Skeletal muscle tissue (tissue), 4 donors: ENCODE data around the gene TIMM22. TPM values are rescaled to one million over a fixed set of nuclear protein-coding genes. Genes with fewer than 3 reads are reported as not detected.
A peak's percentile ranks its signal among the peaks of the same experiment; 100 is the strongest.

Source experiments
- H3K27ac ChIP-seq: one replicate; pipeline ENCODE4 v1.7.0; 2013; ENCODE audit warnings: mild to moderate bottlenecking, low read depth, low read length, inconsistent platforms
- H3K27me3 ChIP-seq, 3 donors: one replicate each; pipeline ENCODE4 v1.7.0; 2013; ENCODE audit warnings: low read length in 3 of 3; ENCODE audit not compliant: control insufficient read depth in 3 of 3, insufficient read depth in 3 of 3
- H3K36me3 ChIP-seq, 3 donors: one replicate each; pipeline ENCODE4 v1.7.0; 2013; ENCODE audit warnings: low read length in 3 of 3; ENCODE audit not compliant: control insufficient read depth in 3 of 3, insufficient read depth in 3 of 3
- H3K4me1 ChIP-seq, 3 donors: one replicate each; pipeline ENCODE4 v1.7.0; 2013; ENCODE audit warnings: low read length in 3 of 3, mild to moderate bottlenecking in 3 of 3; ENCODE audit not compliant: control insufficient read depth in 3 of 3, insufficient read depth in 3 of 3
- H3K4me3 ChIP-seq, 3 donors: one replicate each; pipeline ENCODE4 v1.7.0; 2013; ENCODE audit warnings: low read length in 3 of 3
- H3K9ac ChIP-seq, 3 donors: one replicate each; pipeline ENCODE4 v1.7.0; 2013; ENCODE audit warnings: low read length in 3 of 3, mild to moderate bottlenecking in 3 of 3, moderate library complexity in 2 of 3, low read depth in 1 of 3
- H3K9me3 ChIP-seq, 3 donors: one replicate each; pipeline ENCODE4 v1.7.0; 2013; ENCODE audit warnings: low read length in 3 of 3; ENCODE audit not compliant: control insufficient read depth in 3 of 3
- total RNA-seq: library from RNA; depleted of rRNA; stranded (reverse); fragments of >200 nt; gene quantifications from one replicate; pipeline ENCODE4 v1.2.3, GENCODE V29; 2014
- donor health status: Osteomylitis.

TIMM22 gene
- total RNA-seq, 1 donor from 2014 or later: 15.1 TPM

DNA sequence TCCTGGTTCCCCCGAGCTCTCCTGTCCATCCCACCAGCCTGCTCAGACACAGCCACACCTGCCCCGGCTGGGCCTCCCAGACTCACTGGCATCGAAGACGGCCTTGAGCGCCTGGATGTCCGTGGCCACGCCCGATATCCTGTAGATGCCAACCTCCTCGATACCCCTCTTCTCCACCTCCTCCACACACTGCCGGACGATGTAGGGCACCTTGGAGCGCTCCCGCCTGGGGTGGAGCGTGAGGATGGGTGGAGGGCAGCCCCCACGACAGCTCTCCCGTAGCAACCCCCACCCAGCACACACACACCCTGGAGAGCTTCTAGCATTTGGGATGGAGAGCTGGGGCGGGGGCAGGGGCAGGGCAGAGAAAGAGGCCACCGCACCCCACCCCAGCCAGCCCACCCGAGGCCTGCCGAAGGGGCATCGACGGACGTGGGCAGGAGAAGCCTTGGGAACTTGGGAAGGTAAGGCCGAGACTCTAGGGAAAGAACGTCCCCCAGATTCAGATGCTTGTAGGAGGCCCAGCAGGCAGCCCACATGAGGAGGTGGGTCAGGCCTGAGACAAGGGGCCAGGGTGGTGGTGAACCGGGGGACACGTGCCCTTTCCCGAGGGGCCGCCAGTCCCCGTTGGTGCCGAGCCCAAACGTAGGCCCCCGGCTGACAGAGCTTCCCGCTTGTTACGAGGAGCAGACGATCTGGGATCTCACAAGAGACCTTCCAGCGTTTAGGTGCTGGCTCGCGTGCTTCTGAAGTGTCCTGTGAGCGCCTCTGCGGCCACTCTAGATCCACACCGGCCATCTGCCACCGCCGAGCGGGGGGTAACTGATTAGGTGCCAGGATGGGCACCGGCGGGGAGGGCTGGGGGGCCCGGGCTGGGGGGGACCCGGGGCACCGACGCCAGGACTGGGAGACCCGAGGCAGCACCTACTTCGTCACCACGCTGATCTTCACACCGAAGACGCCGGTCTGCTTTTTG is 15.1 kb downstream of the TIMM22 start:
- H3K36me3 ChIP-seq: peaks cover 17 to 26% (median 24%) of the 10 kb centered on the region in 3 donors
- H3K27ac ChIP-seq: no peak overlapping the region
- H3K9ac ChIP-seq: no peak overlapping the region
- H3K27me3 ChIP-seq: no peaks in the 10 kb centered on the region
- H3K9me3 ChIP-seq: no peaks in the 10 kb centered on the region
- no peak overlapping the region for H3K4me3 ChIP-seq
- H3K4me1 ChIP-seq: peaks cover 13 to 28% (median 13%) of the 10 kb centered on the region in 3 donors

DNA sequence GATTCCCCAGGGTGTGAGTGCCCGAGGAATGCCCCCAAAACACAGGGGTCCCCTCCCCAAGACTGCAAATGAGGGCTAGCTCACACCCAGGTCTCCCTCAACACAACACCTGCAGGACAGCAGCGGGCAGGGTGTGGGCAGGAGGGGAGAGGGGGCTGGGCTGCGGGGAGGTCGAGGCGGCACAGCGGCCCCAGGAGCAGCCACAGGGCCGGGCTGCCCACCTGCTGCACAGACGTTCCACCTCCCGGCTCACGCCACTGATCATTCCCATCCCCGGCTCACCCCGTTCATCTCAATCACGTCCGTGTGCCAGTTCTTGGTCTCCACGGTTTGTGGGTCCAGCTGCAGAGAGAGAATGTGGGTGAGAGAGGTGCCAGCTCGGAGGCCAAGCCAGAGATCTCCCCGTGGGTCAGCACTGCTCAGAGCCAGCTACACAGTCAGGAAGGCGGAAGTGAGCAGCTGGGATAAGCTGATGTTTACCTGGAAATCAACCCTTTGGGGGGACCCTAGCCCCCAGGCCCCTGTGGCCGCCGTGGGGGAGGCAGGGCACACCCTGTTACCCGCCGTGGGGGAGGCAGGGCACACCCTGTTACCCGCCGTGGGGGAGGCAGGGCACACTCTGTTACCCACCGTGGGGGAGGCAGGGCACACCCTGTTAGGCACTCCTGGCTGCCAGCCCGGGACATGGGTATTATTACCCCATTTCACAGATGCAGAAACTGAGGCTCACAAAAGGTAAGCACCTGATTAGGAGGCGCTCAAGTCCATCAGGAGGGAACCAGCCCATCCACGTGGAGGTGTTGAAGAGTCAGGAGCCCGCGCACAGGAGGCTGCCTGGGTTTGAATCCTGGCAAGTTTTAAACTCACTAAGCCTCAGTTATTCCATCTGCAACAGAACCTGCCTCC is 16.1 kb downstream of the TIMM22 start:
- Histone ChIP-seq H3K4me3 (no peak overlapping the region), H3K36me3 (peaks cover 15 to 22% (median 18%) of the 10 kb centered on the region in 3 donors), H3K9ac (no peak overlapping the region), H3K27ac (no peak overlapping the region), H3K27me3 (no peaks in the 10 kb centered on the region), H3K9me3 (no peaks in the 10 kb centered on the region), H3K4me1 (peaks cover 2 to 18% (median 7%) of the 10 kb centered on the region in 3 donors)

DNA sequence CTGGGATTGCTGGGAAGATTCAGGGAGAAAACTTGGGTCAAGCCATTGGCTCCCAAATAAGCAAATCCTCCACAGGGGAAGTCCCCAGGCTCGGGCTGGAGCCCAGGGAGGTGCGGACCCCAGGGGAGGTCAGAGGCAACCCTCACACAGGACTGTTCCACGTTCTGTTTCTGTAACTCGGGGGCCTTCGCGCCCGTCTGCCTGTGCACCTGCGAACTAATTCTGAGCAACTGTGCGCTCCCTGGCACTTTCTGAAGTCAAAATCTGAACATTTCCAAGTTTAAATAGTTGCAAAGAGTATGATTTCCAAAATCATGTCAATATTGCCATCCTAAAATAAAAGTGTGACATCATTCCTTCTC is 16.8 kb downstream of the TIMM22 start:
- H3K4me1 ChIP-seq: peaks cover 0 to 12% (median 7%) of the 10 kb centered on the region in 3 donors
- no peaks in the 10 kb centered on the region for H3K9me3 ChIP-seq
- H3K4me3 ChIP-seq: no peak overlapping the region
- H3K27me3 ChIP-seq: no peaks in the 10 kb centered on the region
- no peak overlapping the region for H3K9ac ChIP-seq
- H3K36me3 ChIP-seq: peaks cover 14 to 21% (median 15%) of the 10 kb centered on the region in 3 donors
- H3K27ac ChIP-seq: no peak overlapping the region

DNA sequence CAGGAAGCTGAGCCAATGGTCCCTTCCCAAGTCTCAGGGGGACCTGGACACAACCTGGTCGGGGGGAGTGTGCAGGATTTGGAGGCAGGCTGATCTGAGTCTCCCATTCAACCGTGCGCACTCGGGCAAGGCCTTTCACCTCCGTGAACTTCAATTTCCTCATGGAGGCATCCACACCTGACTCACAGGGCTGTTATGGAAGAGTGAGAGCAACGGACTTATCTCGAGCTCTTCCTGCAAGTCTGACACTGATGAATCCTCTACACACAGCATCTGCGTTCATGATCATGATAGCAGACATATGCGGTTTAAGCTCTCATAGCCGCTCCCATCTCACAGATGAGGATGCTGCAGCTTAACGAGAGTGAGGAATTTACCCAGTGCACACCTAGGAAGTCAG is 21.6 kb downstream of the TIMM22 start:
- no peaks in the 10 kb centered on the region for H3K36me3 ChIP-seq
- H3K4me1 ChIP-seq: peaks cover 7 to 31% (median 17%) of the 10 kb centered on the region in 3 donors
- no peak overlapping the region for H3K4me3 ChIP-seq
- no peak overlapping the region for H3K9ac ChIP-seq
- no peaks in the 10 kb centered on the region for H3K27me3 ChIP-seq
- H3K9me3 ChIP-seq: no peaks in the 10 kb centered on the region
- no peak overlapping the region for H3K27ac ChIP-seq

DNA sequence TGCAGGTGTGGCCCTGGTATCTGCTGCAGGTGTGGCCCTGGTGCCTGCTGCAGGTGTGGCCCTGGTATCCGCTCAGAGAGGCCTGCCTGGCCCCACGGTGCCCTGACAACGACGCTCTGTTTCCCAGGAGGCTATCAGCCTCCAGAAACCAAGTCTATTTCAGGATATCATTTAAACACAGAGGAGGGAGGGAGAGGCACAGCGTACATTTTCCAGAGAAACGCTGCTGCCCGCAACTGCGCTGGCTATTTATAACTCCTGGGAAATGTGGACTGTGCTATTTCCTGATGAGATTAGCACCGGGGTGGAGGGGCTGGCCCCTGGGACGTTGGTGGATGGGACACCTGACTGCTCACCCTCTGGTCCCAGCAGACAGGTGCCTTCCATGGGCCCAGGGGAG is 22.5 kb downstream of the TIMM22 start:
- Histone ChIP-seq H3K4me1 (peaks cover 7 to 31% (median 17%) of the 10 kb centered on the region in 3 donors), H3K4me3 (no peak overlapping the region), H3K9ac (no peak overlapping the region), H3K27ac (peak overlapping the region; percentile 65), H3K27me3 (no peaks in the 10 kb centered on the region), H3K36me3 (no peaks in the 10 kb centered on the region), H3K9me3 (no peaks in the 10 kb centered on the region)

DNA sequence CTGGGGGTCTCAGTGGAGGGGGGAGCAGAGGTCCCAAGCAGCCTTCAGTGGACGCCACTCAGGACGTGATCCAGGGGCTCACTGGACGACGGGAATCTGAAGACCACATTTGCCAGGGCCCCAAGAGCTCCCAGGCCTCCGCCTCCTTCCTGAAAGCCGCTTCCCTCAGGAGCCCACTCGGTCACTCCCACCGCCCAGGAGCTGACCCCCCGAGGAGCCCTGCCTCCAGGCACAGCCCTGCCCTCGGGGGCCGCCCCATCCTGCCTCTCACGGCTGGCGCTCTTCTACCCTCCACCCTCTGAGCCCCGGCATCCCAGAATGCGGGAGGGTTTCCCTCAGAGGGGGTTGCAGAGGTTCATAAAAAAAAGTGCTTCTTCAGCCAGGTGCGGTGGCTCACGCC is 24.2 kb downstream of the TIMM22 start:
- Histone ChIP-seq H3K9ac (no peak overlapping the region), H3K9me3 (no peaks in the 10 kb centered on the region), H3K4me1 (peaks cover 7 to 34% (median 17%) of the 10 kb centered on the region in 3 donors), H3K27me3 (no peaks in the 10 kb centered on the region), H3K36me3 (peaks cover 0 to 2% (median 0%) of the 10 kb centered on the region in 3 donors), H3K4me3 (no peak overlapping the region), H3K27ac (no peak overlapping the region)

DNA sequence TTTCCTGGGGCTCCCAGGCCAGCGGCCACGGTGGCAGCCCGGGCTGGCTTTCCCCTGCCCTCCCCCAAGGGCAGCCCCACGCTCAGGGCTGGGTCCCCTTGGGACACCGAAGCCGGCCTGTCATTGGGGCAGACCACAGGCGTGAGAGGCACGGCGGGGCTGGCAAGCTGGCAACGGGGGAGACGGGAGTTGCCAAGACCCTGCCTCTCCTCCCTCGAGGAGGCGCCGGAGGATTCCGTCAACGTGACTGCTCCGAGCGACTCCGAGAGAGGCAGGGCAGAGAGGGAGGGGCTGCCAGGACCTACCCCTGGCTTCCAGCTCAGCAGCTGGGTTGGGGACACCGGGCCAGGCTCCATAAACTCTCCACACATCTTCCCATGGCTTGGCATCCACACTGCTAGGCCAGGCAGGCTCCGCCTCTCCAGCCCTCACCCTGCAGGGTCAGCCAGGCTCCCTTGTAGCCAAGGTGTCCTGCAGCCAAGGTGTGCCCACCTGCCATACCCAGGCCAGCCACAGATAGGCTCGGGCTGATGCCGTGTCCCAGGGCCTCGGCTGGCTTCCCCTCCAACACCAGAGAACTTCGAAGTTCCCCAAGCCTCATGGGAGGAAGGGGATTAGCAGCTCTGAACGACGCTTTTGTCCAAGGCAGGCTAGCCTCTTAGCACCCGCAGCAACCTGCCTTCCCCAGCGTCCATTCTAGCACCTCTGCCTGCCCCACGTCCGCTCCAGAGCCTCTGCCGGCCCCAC is 25.5 kb downstream of the TIMM22 start:
- H3K4me3 ChIP-seq: peak overlapping the region in 2 of 3 donors; percentile 2 to 30
- no peaks in the 10 kb centered on the region for H3K9me3 ChIP-seq
- H3K4me1 ChIP-seq: peaks cover 7 to 46% (median 19%) of the 10 kb centered on the region in 3 donors
- no peak overlapping the region for H3K27ac ChIP-seq
- peaks cover 0 to 2% (median 0%) of the 10 kb centered on the region in 3 donors for H3K36me3 ChIP-seq
- no peaks in the 10 kb centered on the region for H3K27me3 ChIP-seq
- peak overlapping the region in 2 of 3 donors; percentile 45 to 54 for H3K9ac ChIP-seq

DNA sequence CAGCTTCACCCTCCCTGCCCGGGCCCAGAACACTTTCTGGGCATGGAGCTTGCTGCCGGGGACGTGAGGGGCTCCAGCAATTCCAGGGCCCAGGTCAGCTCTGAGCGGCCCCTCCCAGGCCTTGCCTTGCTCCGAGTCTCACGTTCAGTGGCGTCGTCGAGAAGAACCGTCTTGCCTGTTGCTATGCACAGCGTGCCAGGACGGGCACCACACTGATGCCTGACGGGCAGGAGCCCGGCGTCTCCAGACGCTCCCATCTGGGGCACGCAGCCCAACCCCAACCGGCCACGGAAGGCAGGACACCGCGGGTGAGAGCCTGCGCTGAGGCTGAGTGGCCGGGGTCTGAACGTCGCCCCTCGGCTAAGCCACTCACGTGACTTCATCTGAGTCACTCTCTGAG is 27.1 kb downstream of the TIMM22 start:
- peaks cover 6 to 46% (median 18%) of the 10 kb centered on the region in 3 donors for H3K4me1 ChIP-seq
- peaks cover 0 to 4% (median 0%) of the 10 kb centered on the region in 3 donors for H3K36me3 ChIP-seq

More for the DNA sequence above, 27.1 kb downstream of the TIMM22 start:
- Histone ChIP-seq H3K9me3 (no peaks in the 10 kb centered on the region), H3K4me3 (no peak overlapping the region), H3K27me3 (no peaks in the 10 kb centered on the region), H3K27ac (no peak overlapping the region), H3K9ac (no peak overlapping the region)
